HG03571 (cell line): Measurements from ENCODE around the gene ELK1.
"Not testable (repeated sequence)": the region's sequence is repeated elsewhere in the genome, so short reads cannot be mapped to it uniquely, and the experiment has no call there.

Source experiments
- ATAC-seq: cut with Tn5 transposase; IDR thresholded peaks from one replicate; pipeline ENCODE4 v1.9.1; 2021; ENCODE audit not compliant: unreplicated experiment

ELK1 gene, protein sequence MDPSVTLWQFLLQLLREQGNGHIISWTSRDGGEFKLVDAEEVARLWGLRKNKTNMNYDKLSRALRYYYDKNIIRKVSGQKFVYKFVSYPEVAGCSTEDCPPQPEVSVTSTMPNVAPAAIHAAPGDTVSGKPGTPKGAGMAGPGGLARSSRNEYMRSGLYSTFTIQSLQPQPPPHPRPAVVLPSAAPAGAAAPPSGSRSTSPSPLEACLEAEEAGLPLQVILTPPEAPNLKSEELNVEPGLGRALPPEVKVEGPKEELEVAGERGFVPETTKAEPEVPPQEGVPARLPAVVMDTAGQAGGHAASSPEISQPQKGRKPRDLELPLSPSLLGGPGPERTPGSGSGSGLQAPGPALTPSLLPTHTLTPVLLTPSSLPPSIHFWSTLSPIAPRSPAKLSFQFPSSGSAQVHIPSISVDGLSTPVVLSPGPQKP

GRCh38 chrX:47650164-47651042, at the start of gene ELK1:
Gene ELK1, minus strand, starts transcription at chrX:47650563. Its CDS starts 9,122 bp downstream, at chrX:47641441.
- ATAC-seq: peak; percentile 86

GRCh38 chrX:47697181-47697580, 46.8 kb upstream of the ELK1 start:
- no peak for ATAC-seq

DNA sequence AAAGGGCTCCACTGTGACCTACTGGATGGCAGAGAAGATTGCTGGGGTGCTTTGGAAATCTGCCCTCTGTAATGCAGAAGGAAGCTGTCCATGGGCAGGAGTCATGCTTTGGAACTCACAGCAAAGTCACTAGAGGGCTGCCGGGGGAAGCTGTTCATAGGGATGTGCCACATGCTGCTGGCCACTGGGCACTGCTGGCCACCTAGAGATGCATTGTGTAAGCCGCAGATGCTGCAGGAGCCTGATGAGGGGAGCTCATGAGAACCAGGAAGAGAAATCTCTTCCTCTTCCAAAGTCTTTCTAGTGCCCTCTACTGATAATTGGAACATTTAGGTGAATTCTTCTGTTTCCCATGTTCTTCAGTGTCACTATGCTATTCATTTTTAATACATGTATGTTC, 39.8 kb upstream of the ELK1 start:
- ATAC-seq: no peak

DNA sequence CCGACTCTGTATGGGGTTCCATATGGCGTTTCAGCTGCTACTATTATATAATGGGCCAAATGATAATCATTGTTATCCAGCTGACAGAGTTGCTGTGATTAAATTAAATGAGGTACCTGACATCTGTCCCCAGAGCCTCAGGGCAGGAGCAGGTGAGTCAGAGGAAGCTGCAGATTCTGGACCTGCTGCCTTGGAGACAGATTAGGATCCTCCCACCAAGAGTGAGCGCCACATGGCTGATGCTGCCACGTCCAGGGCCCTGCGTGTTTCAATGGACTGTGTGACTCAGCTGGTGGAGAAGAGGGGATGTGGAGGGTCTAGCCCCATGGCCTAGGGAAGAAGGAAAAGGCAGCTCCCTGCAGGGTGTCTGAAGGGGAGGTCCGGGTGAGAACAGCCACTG, 36.9 kb upstream of the ELK1 start:
- ATAC-seq: no peak

GRCh38 chrX:47683829-47684205, 33.5 kb upstream of the ELK1 start:
- no peak for ATAC-seq

DNA sequence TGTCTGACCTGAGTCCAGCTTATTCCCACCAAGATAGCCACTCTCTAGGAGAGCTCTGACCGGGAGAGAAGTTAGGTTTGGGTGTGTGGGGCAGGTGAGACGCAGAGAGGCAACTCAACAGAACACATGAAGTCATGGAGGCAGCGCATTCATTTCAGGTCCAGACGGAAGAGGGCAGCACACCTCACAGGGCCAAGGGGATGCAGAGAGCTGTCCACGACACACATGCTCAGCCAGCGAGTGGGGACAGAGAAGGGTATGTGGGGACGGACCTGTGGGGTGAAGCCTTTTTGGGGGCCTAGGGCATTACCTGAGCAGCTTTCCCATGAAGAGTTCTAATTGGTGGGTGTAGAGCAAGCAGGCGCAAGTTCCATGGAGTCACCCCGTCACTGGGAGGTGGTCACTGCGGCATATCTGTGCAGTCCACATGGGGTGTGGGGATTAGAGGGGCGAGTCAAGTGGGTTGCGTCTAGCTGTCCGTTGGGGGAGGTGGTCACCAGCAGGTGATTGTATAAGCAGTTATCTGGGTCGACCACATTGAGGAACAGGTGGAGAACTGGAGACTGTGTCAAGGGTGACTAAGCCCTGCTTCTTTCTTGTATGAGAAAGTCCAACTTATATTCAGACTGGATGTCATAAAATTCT, 32.9 kb upstream of the ELK1 start:
- no peak for ATAC-seq

GRCh38 chrX:47675959-47676859, 25.8 kb upstream of the ELK1 start:
- ATAC-seq: not testable (repeated sequence)

DNA sequence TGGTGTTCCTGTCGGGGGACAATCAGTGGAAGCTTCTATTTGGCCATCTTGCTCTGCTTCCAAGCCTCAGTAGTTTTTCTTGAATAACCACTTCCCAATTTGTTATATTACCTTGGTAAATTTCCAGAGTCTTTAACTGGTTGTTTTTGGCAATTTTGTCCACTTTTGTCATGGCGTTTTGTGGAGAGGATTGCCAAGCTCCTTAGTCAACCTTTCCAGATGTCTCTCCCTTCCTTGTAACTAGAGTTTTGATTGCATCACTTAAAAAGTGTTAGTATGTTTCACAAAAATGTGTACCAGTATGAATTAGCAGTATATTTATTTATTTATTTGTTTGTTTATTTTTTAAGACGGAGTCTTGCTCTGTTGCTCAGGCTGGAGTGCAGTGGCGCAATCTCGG, 24.4 kb upstream of the ELK1 start:
- no peak for ATAC-seq

- ATAC-seq: not testable (repeated sequence)
Observed at GRCh38 chrX:47665797-47666196, 15.4 kb upstream of the ELK1 start.

DNA sequence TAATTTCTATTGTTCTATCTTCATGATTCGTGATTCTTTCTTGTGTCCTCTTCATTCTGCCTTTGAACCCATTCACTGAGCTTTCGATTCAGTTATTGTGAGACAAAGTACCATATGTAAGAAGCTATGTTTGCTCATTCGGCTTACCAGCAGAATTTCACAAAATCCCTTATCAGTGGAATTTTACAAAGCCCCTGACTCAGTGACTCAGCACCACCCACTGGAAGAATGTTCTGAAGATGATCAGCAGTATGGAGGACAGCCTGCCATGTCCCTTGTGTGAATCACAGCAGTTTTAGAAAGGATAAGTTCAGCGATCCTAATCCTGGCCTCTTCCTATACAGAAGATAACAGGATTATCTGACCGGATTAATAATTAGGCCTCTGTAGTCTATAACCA, 14.4 kb upstream of the ELK1 start:
- no peak for ATAC-seq

- ATAC-seq: no peak
Observed at GRCh38 chrX:47662144-47662657, 11.8 kb upstream of the ELK1 start.

GRCh38 chrX:47661539-47661938, 11.2 kb upstream of the ELK1 start:
- no peak for ATAC-seq

DNA sequence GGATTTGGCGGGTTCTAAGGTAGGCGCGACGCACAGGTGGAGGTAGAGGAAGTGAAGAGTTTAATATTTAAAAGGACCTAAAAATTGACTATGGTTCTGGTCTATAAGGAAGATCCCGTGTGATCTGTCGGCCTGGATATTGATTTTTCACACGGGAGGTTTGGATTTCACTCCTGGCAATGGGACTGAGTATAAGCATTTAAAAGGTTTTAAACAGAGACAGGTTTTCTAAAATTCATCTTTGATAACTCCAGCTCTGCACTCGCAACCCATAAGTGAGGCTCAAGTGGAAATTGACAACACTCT, 9.0 kb upstream of the ELK1 start:
- no peak for ATAC-seq

DNA sequence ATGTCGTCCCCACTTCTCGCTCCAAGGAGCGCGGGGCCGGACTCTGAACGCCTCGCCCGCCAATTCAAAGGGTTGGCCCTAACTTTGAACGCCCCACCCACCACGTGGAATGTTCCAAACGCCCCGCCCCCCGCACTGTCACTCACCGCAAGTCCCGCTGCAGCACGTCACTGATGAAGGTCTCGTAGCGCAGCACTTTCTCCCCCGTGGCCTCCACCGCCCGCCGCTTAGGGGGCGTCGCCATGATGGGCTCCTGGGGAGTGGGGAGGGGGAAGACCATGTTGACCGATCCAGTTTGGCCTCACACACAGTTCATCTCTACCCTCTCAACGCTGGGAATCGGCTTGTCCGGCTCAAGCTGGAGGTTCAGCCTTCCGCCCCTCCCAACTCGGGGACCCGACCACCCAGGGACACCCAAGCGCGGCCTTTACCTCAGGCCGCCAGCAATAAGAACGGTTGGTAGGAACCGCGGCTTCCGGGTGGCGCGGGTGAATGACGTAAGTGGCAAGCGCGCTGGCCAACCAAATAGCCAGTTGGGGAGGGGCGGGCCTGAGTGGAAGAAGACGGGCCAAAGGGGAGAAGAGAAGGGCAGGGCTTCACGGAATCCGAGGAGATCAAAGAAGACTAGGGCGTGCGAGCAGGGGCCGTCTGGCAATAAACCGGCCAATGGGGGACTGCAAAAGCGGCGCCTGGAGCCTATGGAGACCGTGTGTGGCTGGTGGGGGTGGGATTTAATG, 8.5 kb upstream of the ELK1 start, which contains the start of gene UXT:
TSS of gene UXT (minus strand) at position 497 of the 737 bp plus-strand sequence. CDS start at position 244, 253 bp downstream.
- ATAC-seq: peak; percentile 88

DNA sequence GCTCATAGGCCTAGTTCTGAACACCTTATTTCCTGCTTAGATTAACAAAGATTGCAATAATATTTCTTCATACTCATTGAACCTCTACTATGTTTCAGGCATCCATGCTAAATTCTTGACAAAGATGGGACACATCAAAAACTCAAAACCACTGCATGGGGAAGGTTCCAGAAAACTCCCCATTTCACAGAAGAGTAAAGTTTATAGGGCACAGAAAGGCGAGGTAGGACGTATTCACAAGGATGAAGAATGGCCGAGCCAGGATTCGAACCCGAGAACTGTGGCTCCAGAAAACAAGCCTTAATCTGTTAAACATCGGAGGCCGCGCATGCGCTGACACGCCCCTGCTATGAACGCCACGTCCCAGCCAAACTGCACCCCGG, 7.9 kb upstream of the ELK1 start:
- no peak for ATAC-seq

GRCh38 chrX:47651043-47651905, 911 bp upstream of the ELK1 start:
- no peak for ATAC-seq

- no peak for ATAC-seq
Observed at GRCh38 chrX:47649781-47650163, 591 bp downstream of the ELK1 start.

GRCh38 chrX:47649271-47649670, 1.1 kb downstream of the ELK1 start:
- no peak for ATAC-seq

GRCh38 chrX:47648376-47648775, 2.0 kb downstream of the ELK1 start:
- ATAC-seq: no peak
